Thyroid gland (tissue), 4 donors: ENCODE data around the gene HCFC1.

Source experiments
- CTCF ChIP-seq, 6 experiments: fragments of 200-600 bp in 3 of 6; fragments of 450-650 bp in 3 of 6; sonication (generic) in 3 of 6; IDR thresholded peaks; one replicate each; pipeline ENCODE4 v1.5.1; 2016 to 2019; ENCODE audit warnings: antibody characterized with exemption in 6 of 6, mild to moderate bottlenecking in 2 of 6, inconsistent platforms in 1 of 6, moderate library complexity in 1 of 6
- POLR2A ChIP-seq, 2 donors: fragments of 450-650 bp; IDR thresholded peaks; one replicate each; pipeline ENCODE4 v1.6.1; 2017; ENCODE audit warnings: antibody characterized with exemption in 2 of 2, mild to moderate bottlenecking in 2 of 2, moderate library complexity in 1 of 2

- TF ChIP-seq CTCF (IDR thresholded peaks at IDR 0.05): no peak
- no peak for TF ChIP-seq POLR2A (IDR thresholded peaks at IDR 0.05)
Measured at GRCh38 chrX:153919281-153919680, 52.3 kb downstream of the HCFC1 start.
